GM12874 (cell line): Measurements from ENCODE around the gene ATP5PD.

Source experiments
- TF ChIP-seq, protein P1 (sequence below): IDR thresholded peaks from 2 replicates; pipeline ENCODE4 v1.5.1; 2011; ENCODE audit warnings: low read depth, mild to moderate bottlenecking, control low read depth, low read length, moderate library complexity; ENCODE audit not compliant: insufficient read depth

The ATP5PD gene

DNA sequence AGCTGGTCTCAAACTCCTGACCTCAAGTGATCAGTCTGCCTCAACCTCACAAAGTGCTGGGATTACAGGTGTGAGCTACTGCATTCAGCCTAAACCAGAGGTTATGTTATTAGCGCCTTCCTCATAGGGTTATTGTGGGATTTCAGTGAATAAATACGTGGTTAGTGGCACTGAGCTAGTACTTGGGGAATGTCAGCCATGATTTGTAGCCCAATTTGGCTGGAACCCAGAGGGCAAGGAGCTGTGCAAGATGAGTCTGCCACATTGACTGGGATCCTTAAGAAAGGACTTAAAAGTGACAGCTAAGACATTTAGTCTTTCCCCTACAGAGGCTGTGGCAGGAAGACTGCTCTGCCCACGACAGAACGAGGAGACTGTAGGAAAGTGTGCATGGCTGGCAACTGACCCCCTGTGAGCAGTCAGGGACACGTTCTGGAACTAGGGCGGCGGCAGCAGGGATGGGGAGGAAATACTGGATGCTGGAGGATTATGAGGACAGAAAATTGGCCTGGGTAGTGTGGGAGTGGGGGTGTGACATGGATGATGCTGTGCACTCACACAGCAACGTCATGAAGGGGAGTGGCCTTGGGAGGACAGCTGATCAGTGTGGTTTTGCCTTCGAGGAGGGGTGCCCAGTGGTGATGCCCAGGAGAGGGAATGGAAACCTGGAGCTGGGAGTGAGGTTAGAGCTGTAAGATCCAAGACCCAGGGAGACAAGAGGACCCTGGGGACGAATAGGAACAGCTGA, 14.6 kb downstream of the ATP5PD start:
- TF ChIP-seq, protein P1, sequence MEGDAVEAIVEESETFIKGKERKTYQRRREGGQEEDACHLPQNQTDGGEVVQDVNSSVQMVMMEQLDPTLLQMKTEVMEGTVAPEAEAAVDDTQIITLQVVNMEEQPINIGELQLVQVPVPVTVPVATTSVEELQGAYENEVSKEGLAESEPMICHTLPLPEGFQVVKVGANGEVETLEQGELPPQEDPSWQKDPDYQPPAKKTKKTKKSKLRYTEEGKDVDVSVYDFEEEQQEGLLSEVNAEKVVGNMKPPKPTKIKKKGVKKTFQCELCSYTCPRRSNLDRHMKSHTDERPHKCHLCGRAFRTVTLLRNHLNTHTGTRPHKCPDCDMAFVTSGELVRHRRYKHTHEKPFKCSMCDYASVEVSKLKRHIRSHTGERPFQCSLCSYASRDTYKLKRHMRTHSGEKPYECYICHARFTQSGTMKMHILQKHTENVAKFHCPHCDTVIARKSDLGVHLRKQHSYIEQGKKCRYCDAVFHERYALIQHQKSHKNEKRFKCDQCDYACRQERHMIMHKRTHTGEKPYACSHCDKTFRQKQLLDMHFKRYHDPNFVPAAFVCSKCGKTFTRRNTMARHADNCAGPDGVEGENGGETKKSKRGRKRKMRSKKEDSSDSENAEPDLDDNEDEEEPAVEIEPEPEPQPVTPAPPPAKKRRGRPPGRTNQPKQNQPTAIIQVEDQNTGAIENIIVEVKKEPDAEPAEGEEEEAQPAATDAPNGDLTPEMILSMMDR: no peak

DNA sequence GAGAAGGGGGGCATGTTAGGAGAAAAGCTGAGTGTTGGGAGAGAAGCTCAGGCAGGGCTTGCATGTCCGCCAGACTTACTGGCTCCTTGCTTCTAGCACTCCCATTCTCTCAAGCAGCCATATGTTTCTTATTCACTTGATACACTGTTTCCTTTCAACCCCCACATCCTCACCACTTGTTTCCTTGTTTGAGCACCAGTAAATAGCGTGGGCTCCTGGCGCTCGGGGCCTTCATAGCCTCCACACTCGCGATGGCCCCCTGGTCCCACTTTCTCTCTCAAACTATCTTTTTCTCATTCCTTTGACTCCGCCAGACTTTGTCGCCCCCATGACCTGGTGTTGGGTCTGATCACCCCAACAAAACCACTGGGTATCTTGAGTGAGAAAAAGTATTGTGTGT, 16.6 kb downstream of the ATP5PD start:
- TF ChIP-seq, protein P1: no peak

DNA sequence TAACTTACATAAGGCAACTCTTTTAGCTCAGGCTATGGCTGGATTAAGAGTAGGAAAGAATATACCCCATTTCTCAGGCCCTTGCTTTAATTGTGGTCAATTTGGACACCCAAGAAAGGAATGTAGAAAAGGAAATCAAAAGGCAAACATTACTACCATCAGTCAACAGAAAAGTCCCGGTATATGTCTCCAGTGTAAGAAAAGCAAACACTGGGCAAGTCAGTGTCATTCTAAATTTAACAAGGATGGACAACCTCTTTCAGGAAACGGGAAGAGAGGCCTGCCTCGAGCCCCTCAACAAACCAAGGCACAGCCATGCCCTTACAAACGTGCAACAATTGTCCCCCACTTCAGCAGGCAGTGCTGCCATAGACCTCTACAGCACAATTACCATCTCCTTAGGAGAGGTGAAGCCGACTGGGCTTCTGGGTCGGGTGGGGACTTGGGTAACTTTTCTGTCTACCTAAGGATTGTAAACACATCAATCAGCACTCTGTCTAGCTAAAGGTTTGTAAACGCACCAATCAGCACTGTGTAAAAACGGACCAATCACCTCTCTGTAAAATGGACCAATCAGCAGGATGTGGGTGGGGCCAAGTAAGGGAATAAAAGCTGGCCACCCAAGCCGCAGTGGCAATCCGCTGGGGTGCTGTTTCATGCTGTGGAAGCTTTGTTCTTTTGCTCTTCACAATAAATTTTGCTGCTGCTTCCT, 21.9 kb downstream of the ATP5PD start:
- TF ChIP-seq, protein P1: no peak

DNA sequence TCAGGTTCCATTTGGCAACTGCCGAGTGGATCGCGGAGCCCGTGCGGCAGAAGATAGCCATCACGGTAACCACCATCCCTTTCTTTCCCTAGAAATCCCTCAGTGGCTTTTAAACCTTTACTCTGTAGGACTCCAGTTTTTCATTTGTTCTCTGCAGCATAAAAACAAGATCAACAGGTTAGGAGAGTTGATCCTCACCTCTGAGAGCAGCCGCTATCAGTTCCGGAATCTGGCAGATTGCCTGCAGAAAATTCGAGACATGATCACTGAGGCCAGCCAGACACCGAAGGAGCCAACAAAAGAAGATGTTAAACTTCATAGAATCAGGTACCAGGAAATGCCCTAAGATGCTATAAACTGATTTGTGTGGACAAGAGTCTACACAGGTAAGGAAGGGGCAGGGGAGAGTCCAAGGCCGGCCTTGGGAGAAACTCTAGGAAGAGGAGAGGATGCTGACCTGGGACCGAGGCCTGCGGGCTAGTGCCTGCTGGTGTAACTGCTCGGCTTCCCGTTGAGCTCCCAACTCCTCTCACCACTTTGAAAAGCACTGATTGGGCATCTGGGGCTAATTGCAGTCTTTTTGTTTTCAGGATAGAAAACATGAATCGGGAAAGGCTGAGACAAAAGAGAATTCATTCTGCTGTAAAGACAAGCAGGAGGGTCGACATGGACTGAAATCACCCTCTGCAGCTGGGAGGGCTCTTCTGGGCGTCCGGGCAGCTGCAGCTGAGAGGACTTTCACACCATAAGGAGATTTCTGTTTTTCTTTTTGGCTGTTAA, 26.2 kb downstream of the ATP5PD start:
- TF ChIP-seq, protein P1: no peak

DNA sequence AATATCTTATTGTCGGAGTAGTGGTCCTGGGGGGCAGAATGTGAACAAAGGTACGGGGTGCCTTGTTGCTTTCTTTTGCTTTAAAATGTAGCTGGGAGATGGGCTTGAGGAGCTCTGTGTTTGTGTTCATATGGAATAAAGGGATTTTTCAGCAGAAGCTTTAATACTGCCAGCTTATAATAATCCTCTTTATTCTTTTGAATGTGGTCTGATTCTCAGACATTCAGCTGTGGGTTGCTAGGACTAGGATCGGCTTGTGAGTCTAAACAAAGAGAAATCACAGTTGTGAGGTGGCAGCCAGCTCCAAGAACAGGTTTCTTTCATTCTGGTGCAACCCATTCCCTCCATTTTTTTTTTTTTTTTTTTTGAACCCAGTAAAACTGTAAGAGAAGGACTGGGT, 27.1 kb downstream of the ATP5PD start:
- TF ChIP-seq, protein P1: no peak

DNA sequence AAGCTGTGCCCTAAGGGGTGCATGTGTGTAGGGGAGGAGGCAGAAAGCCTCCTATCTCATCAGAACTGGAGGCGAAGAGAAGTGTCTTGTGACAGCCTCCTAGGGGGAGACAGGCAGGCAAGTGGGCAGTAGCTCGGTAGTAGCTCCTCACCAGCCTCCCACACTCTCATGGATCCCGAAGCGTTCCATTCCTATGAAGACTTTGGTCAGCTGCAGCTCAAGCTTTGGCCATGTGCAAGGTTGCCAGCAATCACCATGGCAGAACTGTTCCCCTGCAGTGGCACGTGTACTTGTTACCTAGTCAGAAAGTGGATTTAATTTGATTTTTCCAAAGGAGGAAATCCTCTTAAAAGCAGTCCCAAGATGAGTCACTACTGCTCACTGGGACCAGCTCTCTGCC, 27.6 kb downstream of the ATP5PD start:
- TF ChIP-seq, protein P1: no peak

DNA sequence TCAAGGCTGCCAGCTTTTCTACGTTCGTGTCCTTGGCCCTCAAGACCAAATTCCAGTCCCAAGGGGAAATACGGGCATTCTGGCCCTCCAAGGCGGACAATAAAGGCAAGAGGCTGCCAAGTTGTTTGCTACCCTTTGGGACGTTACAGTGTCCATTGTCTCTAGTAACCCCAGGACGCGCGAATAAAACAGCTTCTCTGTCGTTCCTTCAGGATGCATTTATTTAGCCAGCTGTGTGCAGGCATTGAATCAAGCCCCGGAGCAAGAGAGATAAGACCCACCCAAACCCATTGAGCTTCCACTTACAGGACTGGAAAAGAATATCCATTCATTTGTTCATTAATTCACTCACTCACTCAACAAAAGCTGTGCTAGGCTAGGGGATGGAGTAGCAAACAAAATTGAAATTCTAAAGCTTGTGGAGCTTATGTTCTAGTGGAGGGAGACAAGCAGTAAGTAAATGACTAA, 33.6 kb downstream of the ATP5PD start:
- TF ChIP-seq, protein P1: no peak
